Activated CD8-positive, alpha-beta memory T cell treated with anti-CD3 and anti-CD28 coated beads, Interleukin-2, amount 50 U/mL, for 24 hours (primary cell): ENCODE measurements around the gene PTX4.

Experiments used
- DNase-seq: peaks from one replicate; pipeline ENCODE4 v3.0.0-alpha.2; 2020; ENCODE audit errors: extremely low read depth

Gene PTX4, protein sequence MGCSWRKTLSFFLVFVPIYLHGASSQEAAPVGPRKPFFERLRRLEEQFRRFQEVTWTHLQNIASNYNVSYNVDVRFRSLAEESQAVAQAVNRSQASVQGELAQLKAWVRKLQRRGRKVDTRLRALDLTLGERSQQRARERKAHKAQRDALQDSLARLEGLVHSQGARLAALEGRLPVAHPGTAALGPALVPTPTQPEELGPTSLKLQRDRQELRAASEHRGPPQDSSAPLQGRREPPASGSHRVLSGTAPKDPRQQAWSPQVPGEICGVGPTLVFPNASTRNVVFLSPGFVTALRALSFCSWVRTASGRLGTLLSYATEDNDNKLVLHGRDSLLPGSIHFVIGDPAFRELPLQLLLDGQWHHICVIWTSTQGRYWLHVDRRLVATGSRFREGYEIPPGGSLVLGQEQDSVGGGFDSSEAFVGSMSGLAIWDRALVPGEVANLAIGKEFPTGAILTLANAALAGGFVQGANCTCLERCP

DNA sequence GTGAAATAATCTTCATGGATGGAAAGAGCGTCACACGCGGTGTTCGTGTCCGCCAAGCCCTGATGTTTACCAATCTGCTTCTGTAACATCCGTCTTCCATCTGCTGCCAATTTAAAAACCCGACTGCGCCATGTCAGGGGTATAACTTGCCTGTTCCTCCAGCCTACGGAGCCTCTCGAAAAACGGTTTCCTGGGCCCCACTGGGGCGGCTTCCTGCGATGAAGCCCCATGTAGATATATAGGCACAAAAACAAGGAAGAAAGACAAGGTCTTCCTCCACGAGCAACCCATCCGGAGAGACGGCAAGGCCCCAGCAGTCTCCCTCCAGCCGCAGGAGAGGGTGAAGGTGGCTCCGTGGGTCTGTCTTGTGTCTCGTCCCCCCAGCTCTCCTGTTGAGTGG is at the start of gene PTX4:
Gene PTX4, minus strand, starts transcription at position 326 of the 400 bp plus-strand sequence. Its CDS starts 35 bp downstream, at position 291.
- no peak for DNase-seq

DNA sequence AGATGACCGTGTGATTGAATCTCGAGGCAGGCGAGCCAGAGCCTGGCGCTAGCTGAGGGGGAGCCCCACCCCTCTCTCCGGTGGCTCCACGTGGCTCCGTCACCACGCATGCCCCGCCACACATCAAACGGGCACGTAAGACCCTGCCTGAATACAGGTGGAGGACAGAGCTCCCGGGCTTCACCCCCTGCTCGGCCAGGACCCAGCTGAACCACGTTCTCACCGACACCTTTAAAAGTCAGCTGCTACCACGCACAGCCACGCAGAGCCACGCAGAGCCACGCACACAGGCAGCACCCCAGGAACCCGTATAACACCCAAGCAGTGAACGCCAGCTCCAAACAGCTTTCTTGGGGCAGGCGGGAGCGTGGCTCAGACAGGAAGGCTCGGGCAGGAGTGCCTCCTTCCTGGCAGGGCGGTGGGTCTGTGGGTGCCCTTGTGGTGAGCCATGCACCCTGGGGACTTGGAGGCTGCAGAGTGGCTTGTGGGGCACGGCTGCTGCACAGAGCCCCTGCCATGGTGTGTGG is 49.1 kb upstream of the PTX4 start:
- no peak for DNase-seq

DNA sequence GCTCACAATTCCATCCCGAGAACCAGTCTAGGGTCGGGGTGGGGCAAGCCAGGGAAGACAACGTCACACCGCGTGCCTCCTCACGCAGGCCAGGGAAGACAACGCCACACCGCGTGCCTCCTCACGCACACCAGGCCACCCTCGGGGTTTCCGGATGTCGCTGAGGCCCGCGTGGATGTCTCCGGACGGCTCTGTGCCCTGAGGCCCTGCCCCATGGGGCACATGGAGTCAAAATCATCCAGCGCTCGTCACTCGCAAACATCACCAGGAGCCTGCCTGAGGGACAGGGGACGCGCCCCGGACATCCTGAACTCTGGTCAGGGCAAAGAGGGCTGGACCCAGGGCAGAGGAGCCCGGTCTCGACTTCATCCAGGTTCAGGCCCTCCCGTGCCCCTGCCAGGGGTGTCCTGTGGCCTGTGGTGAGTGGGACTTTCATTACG is 48.4 kb upstream of the PTX4 start:
- DNase-seq: no peak

DNA sequence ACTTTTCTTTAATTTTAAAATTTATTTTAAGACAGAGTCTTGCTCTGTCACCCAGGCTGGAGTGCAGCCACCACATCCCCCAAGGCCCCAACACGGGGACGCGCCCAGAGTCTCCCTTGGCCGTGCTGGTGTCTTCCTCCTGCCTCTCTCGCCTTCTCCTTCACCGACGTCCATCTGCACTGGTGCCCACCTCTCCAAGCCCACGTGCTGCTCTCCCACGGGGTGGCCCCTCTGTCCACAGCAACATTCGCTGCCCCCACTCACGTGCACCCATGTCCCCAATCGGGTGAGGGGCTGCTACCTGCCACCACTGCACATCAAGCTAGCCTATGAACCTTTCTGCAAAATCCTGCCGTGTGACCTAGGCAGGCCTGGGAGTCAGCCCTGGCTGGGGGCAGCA is 47.9 kb upstream of the PTX4 start:
- no peak for DNase-seq

DNA sequence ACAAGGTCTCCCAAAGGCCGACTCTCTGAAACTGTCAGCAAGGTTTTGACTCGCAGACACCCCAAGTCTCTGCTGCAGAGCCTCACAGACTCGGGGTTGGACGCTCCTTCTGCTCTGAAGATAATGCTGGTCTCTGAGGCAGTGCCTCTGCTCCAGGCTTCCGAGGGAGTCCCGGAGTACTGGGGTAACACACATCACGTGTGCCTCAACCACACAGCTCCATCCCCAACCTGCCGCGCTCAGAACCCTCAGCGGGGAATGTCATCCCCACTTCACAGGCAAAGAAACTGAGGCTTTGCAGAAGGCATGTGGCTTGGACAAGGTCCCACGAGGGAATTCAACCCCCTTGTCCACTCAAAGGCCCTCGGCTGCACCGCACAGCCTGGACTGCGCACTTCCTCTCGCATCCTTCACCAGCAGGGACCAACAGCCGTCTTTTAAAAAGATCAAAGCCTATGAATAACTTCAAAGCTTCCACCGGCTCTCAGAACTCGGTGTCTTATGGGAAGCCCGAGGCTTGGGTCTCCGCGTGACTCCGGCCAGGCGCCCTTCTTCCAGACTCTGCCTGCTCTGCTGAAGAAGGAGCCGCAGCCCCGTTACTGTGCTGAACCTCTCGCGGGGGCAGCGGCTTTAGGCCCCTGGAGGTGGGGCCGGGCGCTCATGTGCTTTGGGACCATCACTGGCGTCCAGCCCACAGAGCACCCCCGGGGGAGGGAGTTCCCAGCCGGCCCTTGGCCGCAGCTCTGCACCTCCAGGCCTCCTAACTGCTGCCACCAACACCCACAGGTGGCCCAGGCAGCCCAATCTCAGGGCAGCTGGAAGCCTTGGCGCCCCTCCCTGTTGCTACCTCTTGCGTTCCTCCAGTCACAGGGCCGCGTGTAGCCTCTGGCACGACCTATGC is 46.9 kb upstream of the PTX4 start:
- no peak for DNase-seq

DNA sequence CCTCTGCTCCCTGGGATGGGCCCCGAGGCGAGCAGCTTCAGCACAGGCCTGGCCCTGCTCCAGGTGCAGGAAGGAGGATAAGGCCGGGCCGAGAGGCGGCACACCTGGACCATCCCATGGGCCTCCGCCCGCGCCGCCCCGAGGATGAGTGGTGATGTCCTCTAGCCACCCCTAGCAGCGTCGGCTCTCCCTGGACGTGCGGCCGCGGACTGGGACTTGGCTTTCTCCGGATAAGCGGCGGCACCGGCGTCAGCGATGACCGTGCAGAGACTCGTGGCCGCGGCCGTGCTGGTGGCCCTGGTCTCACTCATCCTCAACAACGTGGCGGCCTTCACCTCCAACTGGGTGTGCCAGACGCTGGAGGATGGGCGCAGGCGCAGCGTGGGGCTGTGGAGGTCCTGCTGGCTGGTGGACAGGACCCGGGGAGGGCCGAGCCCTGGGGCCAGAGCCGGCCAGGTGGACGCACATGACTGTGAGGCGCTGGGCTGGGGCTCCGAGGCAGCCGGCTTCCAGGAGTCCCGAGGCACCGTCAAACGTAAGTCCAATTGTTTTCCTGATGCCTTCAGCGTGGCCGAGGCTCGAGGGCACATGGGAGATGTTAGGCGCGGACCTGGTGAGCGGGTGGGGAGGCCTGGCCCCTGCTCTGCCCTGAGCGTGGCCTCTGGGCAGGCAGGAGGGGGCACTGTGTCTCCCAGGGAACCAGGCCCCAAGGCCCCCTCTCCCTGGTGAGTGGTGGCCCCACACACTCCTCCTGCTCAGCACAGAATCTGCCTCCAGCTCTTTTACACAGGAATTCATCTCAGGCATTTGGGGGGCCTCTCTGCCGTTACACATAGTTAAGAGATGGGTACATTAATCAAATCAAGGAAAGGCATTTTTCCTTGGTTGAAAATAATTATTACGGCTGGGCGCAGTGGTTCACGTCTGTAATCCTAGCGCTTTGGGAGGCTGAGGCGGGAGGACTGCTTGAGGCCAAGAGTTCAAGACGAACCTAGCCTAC is 45.6 kb upstream of the PTX4 start:
- DNase-seq: no peak

DNA sequence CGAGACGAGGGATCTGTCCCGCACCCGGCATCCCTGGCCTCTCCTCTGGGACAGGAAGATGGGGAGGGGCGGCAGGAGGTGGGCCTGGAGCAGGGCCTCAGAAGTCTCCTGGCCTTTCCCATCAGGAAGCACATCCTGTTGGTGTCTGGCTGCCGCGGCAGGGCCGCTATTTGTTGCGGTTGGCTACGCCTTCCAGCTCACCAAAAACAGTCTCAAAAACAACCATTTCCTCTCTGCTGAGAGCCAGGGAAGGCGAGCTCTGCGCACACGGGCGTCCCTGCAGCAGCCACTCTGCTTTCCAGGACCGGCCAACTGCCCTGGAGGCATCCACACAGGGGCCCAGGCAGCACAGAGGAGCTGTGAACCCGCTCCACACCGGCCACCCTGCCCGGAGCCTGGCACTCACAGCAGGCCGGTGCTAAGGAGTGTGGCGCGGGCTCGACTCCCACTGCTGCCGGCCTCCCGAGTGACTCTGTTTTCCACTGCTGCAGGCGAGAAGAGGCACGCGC is 44.8 kb upstream of the PTX4 start, which contains the start of gene TMEM204:
Gene TMEM204, plus strand, starts transcription at position 224 of the 509 bp plus-strand sequence. CDS start 610 bp downstream, outside the sequence.
- no peak for DNase-seq

DNA sequence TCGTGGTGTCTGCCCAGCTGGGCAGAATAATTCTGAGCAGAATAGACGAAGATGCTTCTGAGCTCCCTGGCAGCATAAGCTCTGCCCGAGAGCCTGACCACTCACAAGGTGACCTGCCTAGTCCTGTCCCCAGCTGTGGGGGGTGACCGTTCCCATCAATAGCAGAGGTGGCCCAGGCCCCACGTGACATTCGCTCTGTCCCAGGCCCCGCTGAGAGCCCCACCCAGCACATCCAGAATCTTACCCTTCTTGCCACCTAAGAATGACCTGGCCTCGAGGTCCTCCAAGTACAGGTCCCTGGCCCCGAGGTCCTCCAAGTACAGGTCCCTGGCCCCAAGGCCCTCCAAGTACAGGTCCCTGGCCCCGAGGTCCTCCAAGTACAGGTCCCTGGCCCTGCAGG is 44.0 kb upstream of the PTX4 start:
- DNase-seq: no peak

DNA sequence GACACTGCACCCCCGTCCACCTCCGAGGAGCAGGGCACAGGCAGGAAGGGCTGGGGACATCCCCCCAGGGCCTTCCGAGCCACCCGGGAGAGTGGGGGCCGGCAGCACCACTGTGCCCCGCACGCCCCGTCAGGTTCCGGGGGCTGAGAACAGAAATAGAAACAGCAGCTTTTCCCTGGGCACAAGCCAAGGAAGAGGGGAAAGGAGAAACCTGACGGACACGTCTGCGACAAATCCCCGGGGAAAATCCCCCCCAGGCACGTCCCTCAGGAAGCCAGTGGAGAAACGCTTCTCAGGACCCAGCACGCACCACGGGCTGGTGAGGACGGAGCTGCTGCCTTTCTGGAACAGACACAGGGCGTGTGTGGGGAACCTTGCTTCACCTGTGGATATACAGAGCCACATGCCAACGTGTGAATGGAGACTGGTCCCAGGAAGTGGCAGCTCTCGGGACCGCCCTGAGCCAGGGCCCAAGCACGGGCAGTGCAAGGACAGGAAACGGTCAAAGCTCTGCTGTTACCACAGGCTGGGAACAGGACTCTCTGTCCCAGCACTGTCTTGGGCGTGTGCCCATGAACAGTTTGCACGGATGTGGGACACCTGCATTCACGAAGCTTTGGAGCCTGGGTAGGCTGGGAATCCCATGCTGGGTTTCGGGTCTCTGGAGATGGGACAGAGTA is 43.5 kb upstream of the PTX4 start:
- DNase-seq: no peak

DNA sequence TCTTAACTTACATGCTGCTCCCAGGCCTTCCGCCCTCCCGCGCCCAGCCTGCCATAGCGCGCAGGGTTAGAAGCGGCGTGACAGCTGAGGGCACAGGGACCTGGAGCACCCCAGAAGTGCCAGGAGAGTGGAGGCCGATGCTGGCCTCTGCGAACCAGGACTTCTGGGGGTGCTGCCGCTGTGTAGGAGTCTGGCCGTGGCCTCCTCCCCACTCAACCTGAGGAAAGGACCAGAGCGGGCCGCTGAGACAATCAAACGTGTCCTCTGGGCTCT is 42.8 kb upstream of the PTX4 start:
- no peak for DNase-seq

DNA sequence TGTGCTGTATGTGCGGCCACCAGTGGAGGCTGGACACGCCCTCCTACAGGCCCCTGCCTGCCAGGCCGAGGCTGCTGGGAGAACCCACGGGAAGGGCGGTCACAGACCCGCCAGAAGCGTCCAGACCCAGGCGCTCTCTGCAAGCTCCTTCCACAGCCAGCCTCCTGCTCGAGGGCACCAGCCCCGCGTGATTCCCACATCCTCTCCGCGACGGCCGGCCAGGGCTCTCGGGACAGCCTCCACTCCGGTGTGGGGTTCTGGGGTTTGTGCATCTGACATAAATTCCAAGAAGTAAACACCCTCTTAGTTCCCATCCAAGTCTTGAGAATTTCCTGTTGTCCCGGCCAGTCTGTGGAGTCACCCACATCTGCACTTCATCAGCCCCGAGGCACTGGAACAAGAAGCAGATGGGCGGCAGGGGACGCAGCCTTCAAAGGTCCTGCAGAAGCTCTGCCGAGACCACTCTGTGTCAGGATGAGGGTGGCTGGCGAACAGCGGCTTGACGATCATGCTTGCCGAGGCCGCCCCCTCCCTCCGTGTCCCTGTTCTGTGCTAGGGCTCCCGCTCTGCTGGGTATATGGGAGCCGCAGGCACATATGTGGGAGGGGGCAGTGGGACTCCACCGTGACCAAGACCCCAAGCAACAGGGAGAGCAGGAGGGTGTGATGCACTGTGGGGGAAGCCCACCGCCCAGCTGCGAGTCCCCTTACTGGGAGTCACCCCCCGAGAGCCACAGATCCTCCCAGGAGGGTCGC is 42.3 kb upstream of the PTX4 start:
- DNase-seq: no peak

DNA sequence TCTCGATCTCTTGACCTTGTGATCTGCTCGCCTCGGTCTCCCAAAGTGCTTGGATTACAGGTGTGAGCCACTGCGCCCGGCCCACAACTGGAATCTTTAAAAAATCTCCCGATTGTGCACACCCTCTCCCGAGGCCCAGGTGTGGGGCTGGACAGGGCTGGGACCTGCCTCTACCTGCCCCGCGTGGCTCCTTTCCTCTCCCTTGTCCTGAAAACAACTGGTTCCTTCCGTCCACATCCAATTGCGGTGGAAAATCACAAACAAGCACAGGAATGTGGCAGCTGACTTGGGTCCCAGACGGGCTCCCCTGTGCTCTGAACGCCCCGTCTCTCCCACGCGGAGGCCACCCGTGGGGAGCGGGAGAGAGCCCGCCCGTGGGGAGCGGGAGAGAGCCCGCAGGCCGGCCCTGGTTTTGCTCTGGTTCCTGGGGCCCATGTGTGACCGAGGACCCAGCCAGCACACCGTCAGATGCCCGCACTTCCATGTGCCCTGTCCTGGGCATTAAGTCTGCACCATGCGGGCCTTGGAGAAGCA is 41.7 kb upstream of the PTX4 start:
- DNase-seq: no peak

DNA sequence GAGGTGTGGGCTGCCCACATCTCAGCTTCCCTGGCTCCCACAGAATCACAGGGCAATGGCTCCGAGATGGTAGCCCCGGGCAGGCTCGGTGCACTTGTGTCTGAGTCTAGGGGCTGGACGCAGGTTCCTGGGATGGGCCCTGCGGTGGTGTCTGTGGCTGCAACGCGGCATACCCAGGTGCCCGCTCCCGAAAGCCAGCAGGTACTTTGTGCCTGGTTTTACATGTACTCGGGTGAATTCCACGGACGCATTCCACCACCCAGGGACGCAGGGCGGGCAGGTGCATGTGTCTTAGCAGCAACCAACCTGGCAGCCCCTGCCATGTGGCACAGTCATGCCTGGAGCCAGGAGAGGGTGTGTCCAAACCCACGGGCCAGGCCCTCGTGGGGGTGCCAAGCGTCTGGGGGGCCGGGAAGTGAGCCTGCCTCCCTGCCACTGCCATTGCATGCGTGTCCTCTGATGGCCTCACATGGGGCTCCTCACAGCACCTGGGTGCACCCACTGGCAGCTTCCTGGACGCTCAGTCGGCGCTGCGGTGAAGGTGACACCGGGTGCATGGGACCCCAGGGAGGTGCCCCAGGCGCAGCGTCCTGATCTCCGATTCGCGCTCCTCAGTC is 40.3 kb upstream of the PTX4 start:
- DNase-seq: no peak

DNA sequence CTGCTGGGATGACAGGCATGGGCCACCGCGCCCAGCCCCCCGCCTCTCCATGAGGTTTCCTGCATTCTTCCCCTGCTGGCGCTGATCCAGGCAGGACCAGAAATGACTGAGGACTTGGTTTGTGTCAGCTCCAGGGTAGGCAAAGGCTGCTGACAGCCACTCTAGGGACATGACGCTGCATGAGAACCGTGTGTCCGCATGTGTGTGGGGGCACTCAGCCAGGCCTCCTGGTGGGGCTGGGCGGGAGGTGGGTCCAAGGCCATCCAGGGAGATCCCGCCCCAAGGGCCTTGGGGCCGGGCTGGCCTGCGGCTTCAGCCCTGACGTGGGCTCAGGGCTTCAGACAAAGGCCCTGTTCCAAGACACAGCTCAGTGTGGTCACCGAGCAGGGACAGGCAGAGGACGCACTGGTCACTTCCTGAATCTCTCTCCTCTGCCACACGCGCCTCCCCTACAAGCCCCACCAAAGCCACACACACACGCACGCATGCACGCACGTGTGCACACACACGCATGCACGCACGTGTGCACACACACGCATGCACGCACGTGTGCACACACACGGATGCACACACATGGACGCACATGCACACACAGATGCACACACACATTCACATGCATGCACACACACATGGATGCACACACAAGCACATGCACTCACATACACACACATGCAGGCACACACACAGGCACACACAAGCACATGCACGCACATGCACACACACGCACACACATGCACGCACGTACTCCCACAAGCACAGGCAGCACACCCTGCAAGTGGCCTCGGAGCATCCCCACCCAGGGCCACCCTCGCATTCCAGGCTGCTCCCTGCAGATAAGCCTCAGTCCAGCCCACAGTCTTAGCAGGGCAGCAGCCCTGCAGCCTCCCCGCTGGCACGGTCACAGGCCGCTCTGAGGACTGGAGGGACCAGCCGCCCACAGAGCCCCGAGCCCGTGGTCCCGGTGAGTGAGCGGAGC is 39.4 kb upstream of the PTX4 start:
- DNase-seq: no peak

DNA sequence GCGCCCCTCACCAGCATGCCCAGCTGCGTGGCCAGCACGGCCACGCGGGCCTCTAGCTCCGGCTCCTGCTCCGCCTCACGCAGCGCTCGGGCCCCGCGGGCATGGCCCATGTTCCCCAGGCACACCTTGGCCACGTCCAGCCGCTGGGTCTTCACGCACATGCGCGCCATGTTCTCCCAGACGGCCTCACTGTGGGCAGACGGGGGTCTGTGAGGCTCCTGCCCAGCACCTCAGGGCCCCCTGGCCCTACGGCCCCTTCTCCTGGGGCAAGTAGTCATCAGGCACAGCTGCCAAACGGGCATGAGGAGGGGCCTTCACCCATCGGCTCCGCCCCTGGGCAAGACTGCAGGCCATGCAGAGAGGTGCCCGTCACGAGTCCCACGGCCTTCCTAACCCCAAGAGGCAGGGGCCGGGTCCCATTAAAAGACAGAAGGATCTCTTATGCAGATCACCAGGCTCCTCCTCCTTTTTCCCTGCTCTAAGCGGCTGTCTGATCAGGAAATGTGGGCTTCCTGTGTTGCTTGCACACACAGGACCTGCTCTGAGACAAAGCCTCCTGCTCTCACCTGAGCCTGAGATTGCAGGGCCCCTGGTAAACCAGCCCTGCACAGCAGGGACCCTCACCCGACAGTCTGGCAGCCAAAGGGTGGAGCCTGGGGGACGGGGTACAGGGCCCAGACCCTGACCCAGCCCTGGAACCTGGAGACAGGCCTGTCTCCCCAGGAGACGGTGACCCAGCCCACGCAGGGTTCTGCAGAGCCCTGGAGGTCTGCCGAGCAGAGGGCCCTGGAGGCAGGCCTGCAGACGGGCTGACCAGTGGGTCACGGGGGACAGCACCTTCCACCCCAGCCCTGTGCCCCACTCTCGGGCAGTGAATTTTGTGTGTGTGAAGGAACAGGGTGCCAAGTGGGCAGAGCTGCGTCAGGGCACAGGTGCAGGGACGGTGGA is 38.1 kb upstream of the PTX4 start:
- no peak for DNase-seq

DNA sequence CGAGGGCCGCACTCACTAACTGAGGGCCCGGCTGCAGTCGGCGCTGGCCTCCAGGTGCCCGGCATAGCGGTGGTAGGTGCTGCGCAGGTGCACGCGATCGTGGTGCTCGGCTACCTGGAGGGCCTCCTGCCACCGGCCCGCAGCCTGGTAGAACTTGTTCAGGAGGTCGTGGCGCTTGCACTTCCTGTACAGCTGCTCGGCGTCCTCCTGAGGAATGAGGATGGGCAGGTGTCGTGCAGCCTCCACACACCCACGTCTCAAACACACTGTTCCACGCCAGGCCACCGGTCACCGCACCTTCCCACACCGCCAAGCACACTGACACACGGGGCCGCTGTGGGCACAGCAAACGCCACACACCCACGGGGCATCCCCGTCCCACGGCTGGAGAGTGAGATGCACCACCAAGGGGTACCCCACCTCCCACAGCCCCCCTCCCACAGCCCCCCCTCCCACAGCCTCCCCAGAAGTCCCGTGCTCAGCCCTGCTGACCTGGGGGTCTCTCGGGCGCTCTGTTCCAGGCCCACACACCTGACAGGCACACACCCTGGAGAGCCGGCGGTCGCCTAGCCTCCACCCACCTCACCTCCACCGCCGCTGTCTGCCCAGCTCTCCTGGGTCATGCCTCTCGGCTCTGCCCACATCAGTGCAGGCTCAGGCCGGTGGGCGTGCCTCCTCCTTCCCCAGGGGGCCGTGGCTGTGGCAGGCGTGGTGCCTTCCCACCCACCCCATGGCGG is 37.3 kb upstream of the PTX4 start:
- no peak for DNase-seq
